ENCODE data around the gene PIK3R1.
A peak's percentile ranks its signal among the peaks of the same experiment; 100 is the strongest.

The PIK3R1 gene

DNA sequence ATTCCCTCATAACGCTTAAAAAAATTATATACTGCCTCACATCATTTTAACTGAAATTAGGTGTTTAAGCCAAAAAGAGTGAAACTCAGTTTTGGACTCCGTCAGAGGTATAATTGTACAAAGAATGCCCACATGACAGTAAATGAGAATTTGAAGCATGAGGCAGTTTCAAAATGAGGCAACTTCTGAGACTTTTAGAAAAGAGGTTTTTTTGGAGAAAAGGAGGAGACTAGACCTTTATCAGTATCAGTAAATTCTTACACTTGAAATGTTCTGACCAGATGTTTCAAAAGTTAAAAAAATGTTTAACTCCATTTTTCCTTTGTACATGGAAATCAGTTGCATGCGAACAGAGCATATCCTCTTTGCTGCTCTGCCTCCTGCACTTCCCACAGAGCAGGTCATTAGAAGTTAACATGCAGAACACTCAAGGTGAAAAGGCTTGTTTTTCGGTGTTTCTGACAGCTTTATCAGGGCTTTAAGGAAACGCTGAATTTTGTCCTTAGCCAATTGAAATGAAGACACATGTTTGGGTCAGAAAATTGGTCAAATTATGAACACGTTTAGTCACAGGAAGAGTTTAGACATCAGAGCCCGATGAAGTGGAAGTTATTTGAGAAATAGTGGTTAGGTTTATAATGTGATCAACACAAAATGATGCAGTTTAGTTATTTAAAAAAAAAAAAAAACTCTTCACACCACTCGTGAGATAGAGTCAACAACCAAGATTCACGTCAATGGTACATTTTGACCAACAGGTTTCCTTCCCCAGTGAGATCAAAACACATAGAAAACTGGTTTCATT, 59.5 kb downstream of the PIK3R1 start:
- DNase-seq = no peak

DNA sequence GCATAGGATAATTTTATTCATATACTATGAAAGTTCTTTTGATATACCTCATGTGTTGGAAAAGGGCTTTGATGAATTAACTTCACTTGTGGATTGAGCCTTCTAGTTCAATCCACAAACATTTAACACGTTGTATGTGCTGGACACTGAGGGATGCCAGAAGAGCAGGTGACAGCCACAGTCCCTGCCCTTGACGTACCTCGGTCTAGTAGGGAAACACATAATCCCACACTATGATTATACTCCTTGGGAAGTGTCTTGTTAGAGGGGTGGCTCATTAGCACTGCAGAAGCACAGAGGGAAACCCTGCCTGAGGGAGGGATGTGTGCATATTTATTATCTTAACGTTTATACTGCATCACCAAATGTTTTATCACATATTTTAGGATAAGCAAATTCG, 61.2 kb downstream of the PIK3R1 start:
- DNase-seq = no peak

DNA sequence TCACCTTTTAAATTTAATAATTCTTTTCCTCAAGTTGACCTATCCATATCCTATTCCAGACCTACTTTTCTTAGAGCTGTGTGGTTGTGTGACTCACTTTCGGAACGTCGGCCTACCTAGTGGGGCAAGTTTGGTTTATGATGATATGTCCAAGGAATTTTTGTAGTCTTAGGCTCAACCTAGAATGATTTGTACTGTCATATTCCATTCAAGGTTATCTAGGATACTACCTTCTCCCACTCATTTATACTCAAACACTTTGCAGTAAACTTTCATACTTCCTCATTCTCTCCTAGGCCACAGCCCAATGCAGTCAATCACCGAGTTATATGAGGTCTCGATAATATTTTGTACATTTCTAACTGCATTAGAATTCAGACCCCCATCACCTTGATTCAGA, 61.9 kb downstream of the PIK3R1 start:
- no peak for DNase-seq

DNA sequence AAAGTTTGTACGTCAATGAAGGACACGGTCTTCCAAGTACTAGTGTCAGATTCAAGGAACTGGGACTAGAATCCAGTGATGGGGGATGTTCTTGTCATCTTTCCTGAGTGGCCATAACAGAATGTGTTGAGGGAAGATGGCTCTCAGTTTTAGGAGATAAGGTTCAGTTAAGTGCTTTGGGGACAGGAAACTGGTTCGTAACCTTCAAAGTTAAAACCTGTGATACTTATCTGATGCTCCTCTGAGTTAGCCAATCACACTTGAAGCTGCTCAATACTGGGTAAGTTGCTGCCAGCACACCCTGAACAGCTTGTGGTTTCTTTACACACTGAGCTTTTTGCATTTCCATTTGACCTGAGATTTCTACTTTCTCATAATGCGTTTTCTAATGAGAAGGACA, 64.4 kb downstream of the PIK3R1 start:
- DNase-seq = no peak

DNA sequence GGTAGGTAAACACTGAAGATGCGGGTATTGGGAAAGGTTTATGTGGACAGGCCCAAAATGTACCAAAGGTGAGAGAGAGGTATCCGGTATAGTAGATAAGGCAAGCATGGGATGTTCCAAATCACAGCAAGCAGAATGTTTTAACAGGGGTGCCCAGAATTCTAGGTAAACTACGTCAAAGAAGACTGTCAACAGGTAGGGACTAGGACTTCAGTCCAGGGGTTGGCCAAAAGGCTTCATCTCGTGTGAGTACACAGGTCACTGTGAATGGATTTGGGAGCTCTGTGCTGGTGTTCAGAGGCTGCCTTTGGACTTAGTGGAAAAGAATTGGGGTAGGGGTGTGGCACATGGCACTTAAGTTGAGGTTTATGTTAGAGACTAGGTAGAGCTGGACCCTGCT, 66.4 kb downstream of the PIK3R1 start:
- DNase-seq = no peak

DNA sequence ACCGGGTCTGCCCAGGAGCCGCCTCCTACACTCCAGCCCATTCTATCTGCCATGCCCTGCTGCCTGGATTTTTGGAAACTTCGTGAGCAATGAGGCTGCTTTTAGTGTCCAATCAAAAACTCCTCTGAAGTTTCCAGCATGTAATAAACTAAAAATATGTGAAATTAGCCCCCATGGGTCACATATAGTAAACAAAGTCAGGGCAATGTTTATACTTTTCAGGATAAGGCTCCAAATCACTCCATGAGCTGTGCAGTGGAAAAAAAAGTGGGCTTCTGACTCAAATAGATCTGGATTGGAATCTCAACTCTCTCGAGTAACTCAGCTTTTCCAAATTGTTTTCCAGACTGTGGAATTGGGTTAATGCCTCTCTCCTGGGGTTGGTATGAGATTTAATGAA, 68.2 kb downstream of the PIK3R1 start:
- DNase-seq = no peak

DNA sequence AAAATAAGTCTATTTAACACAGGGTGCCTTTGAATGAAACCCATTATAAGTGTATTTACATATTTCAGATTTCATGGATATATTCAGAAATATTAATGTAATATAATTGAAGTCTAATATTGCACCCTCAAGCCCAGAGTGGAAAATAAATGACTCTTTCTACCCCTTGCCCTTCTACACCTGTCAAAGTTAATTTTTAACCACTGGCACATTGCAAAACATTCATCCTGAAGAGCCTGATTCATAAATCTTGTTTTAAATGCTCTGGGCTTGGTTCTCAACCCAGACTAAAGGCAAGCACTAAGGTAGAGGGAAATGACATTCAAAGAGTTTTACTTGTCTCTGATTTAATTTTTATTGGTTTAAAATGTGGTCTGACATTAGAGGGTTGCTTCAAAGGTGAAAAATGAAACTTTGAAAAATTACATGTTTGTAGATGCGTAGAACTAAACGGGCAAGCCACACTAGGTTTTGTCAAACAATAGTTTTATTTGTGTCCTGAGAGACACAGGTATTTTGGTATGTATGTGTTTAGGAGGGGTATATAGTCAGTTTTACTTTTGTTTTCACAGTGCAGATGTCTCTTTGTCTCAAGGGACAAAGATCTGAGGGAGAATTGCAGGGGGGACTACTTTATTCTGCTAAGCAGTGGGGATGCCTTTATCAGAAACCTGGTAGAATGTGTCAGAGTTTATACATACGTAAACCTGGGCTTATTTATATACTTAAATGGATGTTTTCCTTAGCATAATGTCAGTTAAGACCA, 69.7 kb downstream of the PIK3R1 start:
- DNase-seq = no peak

DNA sequence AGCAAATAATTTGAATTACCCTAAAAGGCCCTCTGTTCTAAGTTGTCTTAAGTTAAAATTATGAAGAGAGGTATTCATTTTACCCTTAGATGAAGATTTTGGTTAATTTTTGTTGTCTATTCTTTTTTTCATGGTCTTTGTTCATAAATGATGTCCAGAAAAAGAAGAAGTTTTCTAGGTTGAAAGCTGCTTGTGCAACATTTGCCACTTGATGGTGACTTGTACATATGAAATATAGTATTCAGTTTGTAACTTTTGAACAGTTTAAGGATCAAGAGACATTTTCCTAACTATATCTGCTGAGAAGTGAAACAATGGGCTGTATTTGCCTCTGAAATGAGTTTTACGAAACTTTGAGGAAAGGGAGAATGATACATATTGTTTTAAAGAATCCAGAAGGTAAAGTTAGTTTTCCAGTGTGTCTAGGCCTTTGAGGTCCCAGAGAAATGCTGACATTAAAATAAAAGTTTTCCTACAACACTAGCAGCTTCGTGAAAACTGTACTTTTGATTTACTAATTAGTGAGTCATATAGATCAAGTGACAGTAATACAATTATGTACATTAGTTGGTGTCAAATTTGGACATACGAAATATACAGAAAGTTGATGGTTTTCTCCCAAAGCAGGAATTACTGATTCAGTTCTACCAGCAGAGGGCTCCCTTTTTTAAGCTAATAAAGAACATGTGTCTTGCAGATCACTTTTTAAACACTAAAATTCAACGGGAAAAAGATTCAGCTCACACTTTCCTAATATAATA, 70.5 kb downstream of the PIK3R1 start:
- no peak for DNase-seq

DNA sequence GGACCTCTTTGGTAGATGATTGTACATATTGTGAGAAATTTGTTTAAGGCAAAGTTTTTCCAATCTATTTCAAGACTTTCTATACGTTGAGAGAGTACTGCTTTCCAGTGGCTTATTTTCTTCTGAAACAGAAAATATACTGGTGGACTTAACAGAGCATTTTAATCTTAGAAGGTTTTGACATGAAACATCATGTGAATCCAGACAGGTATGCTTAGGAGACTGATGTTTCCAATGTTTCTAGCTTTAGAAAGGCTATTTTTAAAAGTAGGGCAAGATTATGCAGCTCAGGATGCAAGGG, 71.0 kb downstream of the PIK3R1 start:
- DNase-seq = no peak

DNA sequence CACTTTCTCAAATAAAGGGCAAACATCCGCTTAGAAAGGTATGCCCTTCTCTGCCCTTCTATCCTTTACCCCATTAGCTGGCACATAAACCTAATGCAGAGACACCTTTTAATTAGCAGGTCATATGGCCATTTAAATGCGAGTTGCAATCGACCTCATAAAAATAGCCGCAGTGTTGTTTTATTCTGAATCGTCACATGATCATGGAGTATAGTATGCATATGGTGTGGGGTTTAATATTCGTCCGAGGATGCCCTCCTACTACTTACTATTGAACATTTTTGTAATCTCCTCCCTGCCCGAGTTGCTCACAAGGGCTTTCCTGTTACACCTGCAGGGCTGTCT, 72.0 kb downstream of the PIK3R1 start:
- no peak for DNase-seq

DNA sequence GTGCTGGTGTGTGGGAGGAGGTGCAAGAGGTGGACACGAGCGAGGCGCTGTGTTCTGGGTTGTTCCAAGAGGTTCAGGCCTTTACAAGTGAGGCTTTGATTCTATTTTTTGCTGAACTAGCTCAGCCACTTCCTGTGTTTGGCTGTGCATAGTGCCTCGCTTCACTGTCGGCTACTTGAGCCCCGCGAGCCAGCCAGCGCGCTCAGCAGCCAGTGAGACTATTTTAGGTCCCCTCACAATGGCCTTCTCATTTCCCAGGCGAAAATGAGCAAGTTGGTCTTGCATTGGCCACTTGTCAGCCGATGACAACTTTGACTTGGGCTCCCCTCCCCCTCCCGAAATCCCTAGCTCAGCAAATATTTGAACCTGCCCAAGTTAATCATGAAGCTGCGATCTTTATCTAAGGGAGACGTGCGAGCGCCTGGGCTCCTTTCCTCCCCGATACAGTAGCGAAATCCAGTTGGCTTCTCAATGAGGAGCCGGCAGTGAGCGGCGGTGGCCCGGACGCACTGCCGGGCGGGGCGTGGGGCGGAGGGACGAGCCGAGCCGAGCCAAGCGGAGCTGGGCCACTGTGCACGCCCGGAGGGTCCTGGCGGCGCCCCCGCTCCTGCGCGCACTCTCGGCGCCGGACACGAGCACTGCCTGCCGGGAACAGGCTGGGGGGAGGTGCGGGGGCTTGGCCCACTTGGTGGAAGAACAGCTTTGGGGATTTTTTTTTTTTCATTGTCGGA, 72.6 kb downstream of the PIK3R1 start:
- peak; percentile 48 for DNase-seq

DNA sequence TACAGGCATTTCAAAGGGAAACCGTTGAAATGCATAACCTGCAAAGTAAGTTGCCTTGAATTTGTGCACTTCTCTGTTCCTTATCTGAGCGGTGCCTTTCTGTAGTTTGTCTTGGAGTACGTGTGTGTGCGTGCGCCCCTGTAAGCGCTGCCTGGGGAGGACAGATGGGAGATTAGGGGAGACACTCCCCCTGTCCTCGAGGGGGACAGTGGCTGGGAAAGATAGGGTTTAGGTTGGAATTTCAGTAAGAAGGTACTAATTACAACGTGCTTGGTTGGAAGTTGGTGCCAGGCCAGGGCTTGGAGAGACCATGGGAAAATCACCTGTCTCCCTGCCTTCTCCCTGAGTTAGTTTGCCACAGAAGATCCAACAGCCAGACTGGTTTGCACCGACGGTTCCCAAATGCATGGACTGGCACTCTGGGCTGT, 73.2 kb downstream of the PIK3R1 start:
- no peak for DNase-seq

DNA sequence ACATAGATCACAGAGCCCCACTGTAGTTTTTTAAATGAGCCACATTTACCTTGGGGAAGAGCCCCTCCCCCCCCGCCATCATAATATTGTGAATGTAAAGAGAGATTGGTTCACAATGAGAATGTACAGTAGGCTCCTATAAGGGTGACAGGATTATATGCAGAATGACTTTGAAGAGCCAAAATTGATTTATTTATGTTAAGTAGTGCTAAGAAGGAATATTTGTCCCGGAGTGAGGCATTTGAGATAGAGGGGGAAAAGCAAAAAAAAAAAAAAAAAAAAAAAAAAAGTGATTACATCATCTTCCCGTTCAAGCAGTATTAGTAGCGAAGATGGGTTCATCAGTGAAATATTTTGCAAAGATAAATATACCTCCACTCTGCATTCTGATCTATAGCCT, 73.9 kb downstream of the PIK3R1 start:
- DNase-seq = no peak

DNA sequence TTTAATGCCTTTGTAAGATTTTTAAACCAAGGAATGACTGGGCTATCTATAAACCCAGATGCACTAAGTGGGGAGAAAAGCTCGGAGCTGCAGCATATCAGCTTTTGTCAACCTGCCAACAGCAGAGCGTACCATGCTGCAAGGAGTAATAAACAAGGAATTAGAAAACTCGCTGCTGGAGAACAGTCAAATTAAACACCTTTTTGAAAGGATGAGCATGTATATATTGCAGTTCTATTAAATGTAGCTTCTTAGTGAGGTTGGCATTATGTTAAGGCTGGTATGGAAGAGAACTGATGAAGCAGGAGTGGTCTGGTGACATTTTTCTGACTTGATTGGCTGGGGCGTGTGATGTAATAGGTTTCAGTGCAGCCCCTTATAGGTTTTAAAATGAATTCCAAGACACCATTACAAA, 74.7 kb downstream of the PIK3R1 start:
- no peak for DNase-seq

DNA sequence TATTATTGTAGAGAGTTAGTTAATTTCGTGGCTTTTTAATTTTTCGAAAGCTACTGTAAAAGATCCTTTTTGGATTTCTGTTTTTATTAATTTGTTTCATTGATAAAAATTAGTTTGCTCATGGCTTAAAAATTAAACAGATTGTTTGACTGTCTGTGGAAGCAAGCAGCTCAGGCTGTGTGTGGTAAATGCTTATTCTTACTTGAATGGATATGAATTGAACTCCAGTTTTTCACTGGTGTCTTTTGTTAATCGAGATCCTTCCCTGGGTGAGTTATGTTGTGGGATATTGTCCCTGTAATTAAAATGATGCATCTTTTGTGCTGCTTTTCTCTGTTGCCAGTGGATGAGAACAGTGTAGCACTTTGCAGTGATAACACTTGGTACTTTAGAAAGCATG, 75.3 kb downstream of the PIK3R1 start:
- DNase-seq = no peak

DNA sequence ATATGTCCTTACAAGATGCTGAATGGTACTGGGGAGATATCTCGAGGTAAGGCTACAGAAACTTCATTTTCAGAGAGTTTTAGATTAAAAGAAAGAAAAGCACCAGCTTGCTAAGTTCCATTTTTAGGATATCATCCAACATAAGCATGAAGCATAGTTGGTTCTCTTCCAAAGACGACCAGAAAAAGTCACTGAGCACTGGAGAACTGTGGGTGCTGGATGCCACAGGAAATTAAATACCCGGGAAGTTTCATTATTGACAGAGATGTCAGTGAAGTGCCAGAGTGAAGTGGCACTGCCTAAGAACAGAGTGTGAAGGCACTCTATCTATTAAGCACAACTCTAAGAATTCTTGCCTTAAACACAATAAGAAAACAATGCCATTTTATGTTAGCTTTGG, 76.8 kb downstream of the PIK3R1 start:
- no peak for DNase-seq

DNA sequence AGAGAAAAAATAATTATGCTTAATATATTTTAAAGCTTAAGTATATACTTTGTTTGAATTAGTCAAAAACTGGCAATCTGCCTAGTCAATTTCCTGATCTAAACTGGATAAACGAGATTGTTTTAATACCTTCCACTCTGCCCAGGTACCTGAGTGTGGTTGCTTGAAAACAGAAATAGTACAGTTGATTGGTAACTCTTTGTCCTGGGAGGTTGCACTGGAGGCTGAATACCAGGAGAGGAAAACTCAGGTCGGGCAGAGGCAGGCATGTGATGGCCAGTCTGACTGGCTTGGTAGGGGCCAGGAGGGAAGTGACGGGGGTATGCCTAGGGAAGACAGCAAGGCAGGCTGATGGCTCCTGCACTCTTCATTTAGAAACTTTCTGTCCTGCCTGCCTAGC, 80.2 kb downstream of the PIK3R1 start:
- no peak for DNase-seq

DNA sequence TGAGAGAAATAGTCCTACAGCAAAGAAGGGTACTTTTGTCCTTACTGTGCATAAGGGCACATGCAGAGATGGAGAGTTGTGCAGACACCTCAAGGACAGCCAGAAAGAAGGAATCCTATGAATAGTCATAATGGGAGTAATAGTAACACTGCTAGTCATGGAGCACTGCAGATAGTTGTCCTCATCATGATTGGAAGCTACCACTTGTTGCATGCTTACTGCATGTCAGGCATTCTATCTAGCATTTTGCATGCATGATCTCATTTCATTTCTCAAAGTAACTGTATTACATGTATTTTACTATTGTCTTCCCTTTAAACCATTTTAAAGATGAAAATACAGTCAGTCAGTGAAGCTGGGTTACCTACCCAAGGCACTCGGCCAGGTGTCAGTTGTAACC, 81.3 kb downstream of the PIK3R1 start:
- DNase-seq = no peak

DNA sequence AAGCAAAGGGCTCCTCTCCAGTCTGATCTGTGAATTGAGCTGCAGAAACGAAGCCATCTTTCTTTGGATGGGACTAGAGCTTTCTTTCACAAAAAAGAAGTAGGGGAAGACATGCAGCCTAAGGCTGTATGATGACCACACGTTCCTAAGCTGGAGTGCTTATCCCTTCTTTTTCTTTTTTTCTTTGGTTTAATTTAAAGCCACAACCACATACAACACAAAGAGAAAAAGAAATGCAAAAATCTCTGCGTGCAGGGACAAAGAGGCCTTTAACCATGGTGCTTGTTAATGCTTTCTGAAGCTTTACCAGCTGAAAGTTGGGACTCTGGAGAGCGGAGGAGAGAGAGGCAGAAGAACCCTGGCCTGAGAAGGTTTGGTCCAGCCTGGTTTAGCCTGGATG, 82.1 kb downstream of the PIK3R1 start:
- DNase-seq = no peak

DNA sequence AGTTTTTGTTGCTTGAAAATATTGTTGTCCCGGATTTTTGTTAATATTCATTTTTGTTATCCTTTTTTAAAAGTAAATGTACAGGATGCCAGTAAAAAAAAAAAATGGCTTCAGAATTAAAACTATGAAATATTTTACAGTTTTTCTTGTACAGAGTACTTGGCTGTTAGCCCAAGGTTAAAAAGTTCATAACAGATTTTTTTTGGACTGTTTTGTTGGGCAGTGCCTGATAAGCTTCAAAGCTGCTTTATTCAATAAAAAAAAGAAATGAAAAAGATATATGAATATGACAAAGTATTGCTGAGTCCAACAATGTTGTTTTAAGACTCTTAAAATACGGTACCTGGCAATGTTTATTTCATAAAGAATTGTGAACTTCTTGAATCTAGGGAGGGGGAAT, 82.9 kb downstream of the PIK3R1 start:
- DNase-seq = no peak

DNA sequence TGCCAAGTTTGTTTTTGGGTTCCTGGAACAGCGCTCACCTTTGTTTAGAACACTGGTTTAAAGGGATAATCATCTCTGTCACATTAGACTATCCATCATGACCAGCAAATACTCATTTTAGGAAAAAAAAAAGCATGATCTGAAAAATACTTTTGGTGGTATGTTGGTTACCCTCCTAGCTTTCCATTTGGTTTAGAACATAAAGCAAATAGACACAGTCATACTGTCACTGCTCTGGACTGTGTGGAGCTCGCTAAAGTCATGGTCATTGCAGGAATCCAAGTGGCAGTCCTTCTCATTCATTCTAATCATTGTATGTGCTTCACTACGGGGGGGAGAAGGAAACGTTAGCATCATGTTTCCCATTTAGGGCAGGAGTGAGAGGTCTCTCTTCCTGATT, 83.5 kb downstream of the PIK3R1 start:
- DNase-seq = no peak

DNA sequence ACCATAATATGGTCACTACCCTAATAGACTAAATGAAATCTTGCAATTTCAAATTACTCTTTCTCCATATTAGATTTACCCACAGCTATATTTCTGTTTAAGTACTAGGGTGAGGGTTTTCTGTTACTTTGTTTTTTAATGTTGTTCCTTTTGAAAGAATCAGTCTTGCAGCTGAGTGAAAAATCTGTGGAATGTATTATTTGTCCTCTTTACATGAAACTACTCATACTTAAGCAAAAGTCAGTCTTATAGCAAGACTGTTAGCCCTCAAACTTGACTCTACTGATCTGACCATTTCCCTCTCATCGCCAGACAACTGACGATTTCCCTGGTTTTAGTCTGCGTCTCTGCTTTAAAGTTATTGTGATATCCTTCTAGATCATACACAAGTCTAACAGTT, 84.0 kb downstream of the PIK3R1 start:
- DNase-seq = no peak

DNA sequence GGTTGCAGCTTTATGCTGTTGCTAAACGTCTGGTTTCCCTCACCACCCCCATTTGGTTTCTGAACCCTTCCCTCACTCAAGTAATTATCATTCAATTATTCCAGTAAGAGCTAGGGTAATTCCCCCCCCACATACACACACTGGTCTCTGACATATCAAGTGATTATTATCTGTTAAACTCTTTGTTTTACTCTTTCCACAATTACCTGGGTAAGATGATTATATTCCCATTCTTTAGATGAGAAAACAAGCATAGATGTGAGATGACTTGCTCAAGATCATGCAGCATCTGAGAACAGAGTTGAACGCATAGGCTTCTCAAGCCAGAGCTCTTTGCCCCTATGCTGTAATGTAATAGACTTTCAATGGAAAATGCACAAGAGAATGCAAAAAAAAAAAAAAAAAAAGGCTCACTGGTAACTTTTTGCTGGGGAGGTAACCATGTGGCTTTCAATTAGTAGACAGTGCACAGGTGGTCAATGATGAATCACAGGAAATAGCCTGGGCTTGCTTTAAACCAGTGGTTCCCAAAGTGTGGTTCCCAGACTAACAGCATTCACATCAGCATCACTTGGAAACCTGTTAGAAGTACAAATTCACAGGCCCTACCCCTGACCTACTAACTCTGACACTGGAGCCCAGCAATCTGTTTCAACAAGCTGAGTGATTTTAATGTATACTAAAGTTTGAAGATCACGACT, 87.6 kb downstream of the PIK3R1 start:
- DNase-seq = no peak

All from stimulated activated CD4-positive, alpha-beta T cell treated with anti-CD3 and anti-CD28 coated beads, Interleukin-4, amount 100 ng/mL, for 1 hour (primary cell).